T follicular helper cell (primary cell): ENCODE results near the gene TOR1A.
"Not testable (repeated sequence)": the region's sequence is repeated elsewhere in the genome, so short reads cannot be mapped to it uniquely, and the experiment has no call there.

ENCODE experiments used
- DNase-seq: peaks from one replicate; pipeline ENCODE4 v3.0.0-alpha.2; 2020; ENCODE audit warnings: low read depth

TOR1A gene

GRCh38 chr9:129822898-129823541, 916 bp downstream of the TOR1A start:
- DNase-seq, result no peak

GRCh38 chr9:129816501-129817435, 7.2 kb downstream of the TOR1A start:
- DNase-seq, result no peak

GRCh38 chr9:129815278-129815677, 8.7 kb downstream of the TOR1A start:
- no peak for DNase-seq

DNA sequence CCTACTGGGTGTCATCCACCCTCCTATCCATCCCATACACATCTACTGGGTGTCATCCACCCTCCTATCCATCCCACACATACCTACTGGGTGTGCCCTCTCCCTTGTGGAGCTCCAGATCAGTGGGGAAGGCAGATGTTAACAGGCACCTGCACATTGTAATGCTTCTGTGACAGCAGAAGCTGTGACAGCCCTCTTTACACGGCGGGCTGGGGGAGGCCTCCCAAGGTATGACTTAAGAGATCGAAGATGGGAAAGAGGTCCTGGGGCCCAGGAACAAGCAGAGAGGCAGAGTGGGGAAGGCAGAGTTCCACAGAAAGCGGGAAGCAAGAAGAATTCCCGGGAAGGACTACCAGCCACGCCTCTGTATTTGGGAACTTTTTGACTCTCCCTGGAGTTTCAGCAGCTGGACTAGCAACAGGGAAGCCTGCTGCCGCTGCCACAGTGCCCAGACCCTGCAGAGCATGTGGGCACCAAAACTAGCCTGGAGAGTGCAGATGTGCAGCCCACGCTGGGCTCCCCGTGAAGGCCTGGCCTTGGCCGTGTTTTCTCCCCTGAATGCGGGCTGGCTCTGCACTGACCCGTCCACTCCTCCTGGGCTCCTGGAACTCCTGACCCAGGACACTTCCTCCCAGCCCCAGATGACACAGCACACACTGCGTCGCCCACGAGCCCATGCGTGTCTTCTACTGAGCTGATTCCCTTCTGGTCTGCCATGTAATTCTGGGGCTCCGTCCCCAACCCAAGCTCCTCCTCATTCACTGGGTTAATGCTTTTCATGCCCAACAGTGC, 9.3 kb downstream of the TOR1A start:
- DNase-seq, result no peak

GRCh38 chr9:129813661-129814060, 10.3 kb downstream of the TOR1A start:
- DNase-seq, result no peak

DNA sequence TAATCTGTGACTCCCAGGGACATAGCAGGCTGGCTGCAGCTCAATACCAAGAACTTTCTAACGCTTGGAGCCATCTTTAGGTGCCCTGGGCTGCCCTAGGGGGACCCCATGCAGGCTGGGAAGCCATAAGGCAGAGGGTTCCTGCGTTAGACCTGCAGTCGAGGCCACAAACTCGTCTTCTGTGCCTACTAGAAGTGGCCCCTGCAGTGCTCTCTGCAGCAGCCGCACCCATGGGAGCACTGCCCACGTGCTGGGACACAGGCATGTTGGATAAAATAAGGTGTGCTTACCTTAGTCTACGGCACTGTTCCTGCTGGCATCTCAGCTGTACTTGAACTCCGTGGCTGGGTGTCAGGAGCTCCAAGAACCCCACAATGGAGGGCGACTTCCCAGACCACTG, 11.6 kb downstream of the TOR1A start:
- DNase-seq, result no peak

DNA sequence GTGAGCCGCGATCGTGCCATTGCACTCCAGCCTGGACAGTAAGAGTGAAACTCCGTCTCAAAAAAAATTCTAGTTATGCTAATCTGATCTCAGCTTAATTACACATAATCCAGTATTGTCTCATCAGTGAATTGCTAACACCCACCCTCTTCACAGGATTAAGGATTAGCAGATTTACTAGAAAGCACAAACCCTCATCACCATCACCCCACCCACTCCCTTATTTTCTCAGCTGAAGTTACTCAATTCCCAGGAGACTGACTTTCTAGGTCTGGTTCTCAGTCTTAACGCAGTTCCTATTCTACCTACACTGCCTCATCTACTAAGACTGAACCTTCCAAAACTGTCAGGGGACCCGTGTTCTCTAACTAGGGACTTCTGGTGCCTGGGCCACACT, 12.0 kb downstream of the TOR1A start:
- DNase-seq, result no peak

- DNase-seq, result no peak
Measured at GRCh38 chr9:129810788-129811187, 13.1 kb downstream of the TOR1A start.

DNA sequence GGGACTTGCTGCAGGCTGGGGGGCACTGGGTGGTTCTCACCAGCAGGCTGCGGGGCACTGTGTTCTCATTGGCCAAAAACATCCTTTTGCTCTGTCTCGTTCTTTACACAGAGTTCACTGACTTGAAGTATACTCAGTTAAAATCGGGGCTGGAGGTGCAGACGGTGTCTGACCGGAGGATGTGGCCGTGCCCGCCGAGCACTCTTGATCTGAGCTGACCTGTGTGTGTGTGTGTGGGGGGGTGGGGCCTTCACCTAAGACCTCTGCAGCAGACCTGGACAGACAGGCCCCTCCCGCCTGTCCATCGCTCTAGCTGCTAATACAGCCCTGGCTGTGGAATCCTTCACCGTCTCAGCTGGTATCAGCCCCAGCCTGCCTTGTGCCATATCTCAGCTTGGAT, 13.8 kb downstream of the TOR1A start:
- DNase-seq, result no peak

DNA sequence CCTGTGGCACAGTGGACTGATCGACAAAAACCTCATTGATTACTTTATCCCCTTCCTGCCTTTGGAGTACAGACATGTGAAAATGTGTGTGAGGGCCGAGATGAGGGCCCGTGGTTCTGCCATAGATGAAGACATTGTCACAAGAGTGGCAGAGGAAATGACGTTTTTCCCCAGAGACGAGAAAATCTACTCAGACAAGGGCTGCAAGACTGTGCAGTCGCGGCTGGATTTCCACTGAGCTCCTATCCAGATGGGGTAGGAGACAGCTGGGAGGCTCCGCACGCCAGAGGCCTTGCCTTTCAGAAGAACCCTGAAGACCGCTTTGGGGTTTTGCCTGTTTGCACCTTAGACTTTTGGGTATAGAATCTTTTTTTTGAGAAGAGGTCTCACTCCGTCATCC, 14.6 kb downstream of the TOR1A start:
- no peak for DNase-seq

DNA sequence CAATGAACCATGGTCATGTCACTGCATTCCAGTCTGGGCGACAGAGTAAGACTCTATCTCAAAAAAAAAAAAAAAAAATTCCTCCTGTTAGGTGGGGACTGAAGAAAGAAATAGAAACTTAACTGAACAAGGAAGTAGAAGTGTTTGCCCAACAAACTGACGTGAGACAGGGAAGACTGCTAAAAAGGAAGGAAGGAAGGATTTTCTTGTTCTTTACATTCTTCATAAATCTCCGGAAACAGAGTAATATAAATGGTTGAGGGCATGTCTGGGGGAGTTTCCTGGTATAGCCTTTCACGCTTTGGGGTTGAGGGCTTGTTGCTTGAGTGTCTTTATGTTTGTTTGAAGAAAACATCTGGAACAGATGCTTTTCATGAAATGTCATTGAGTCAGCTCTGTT, 17.9 kb downstream of the TOR1A start:
- no peak for DNase-seq

DNA sequence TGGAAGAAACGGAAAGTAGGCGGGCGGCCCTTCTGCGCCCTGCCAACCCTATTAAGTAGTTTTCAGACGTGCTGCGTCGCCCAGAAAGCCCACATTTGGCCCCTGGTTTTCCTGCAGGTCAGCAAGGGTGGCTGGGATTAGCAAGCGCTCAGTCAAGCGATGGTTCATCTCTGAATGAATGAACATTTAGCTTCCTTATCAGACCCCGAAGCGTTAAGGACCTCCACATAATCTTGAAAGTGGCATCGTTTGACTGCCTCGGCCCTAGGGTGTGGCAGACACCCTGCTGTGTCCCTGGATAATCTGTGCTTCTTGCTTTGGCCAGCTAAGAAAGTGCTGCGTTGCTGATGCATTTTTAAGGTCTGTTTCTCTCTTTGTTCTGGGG, 20.3 kb downstream of the TOR1A start:
- no peak for DNase-seq

- DNase-seq, result peak; percentile 90
Measured at GRCh38 chr9:129802833-129803675, 20.9 kb downstream of the TOR1A start, which contains the start of gene TOR1B. Gene TOR1B, plus strand, starts transcription at chr9:129803184. Its CDS starts 29 bp downstream, at chr9:129803213.

DNA sequence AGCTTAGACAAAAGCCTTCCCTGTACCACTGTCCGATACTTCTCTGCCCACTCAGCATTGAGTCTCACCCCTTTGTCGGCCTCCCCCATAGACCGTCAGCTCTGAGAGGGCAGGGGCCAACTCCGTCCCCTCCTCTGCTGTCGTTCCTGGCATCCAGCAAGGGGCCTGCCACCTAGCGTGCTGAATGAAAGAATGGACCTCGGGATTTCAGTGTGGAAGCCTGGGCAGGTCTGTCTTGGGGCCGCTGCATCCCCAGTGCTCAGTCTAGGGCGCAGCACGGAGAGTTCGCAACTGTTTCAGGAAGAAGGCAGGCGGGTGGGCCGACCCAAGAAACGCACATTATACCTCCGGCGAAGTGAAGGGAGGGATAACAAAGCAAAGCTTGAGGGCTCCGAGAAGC, 22.4 kb downstream of the TOR1A start:
- no peak for DNase-seq

- DNase-seq, result no peak
Measured at GRCh38 chr9:129798973-129799372, 25.0 kb downstream of the TOR1A start.

GRCh38 chr9:129796029-129796428, 27.9 kb downstream of the TOR1A start:
- not testable (repeated sequence) for DNase-seq

- no peak for DNase-seq
Measured at GRCh38 chr9:129794549-129794948, 29.4 kb downstream of the TOR1A start.

DNA sequence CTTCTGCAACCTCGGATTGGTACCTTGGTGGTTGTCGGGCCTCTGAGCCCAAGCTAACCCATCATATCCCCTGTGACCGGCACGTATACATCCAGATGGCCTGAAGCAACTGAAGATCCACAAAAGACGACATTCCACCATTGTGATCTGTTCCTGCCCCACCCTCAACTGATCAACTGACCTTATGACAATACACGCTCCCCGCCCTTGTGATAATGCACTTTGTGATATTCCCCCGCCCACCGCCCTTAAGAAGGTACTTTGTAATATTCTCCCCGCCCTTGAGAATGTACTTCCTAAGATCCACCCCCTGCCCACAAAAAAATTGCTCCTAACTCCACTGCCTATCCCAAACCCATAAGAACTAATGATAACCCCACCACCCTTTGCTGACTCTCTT, 37.5 kb downstream of the TOR1A start:
- no peak for DNase-seq

DNA sequence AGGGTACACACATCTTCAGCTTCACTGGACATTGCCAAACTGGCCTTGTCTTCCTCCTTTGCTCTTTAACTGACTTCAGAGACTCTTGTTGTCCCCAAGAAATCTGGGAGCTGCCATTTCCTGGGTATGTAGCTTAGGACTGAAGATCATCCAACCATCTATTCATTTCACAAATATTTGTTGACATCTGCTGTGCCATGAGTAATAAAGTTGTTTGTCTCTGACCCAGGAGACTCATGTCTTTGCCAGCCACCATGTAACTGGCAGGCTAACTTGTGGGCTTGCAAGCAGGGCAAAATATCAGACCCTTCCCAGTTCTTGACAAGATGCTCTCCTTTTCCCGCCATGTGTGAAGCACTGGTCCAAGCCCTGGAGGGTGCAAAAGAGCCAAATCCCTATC, 38.1 kb downstream of the TOR1A start:
- no peak for DNase-seq

- DNase-seq, result not testable (repeated sequence)
Measured at GRCh38 chr9:129784970-129785369, 39.0 kb downstream of the TOR1A start.

GRCh38 chr9:129783516-129784361, 40.2 kb downstream of the TOR1A start:
- DNase-seq, result peak; percentile 55
